Esophagus muscularis mucosa (tissue), 4 donors: Measurements from ENCODE around the gene STK4. TPM values are rescaled to one million over a fixed set of nuclear protein-coding genes. Genes with fewer than 3 reads are reported as not detected.

Source experiments
- DNase-seq: peaks from one replicate; pipeline ENCODE4 v3.0.0-alpha.2; 2017; ENCODE audit errors: extremely low spot score
- H3K27ac ChIP-seq, 4 donors: fragments of 200-600 bp; sonication (generic); replicated peaks in 1 of 4; 1 replicate in 3 of 4; 2 replicates in 1 of 4; pipeline ENCODE4 v1.5.1; 2016 to 2019; ENCODE audit warnings: mild to moderate bottlenecking in 1 of 4
- H3K27me3 ChIP-seq, 4 donors: fragments of 200-600 bp; sonication (generic); one replicate each; pipeline versions ENCODE4 v1.5.1 to v1.6.0; 2016 to 2019
- H3K36me3 ChIP-seq, 4 donors: fragments of 200-600 bp; sonication (generic); one replicate each; pipeline ENCODE4 v1.5.1; 2016 to 2019
- H3K4me1 ChIP-seq, 4 donors: fragments of 200-600 bp; sonication (generic); one replicate each; pipeline ENCODE4 v1.5.1; 2016 to 2019
- H3K4me3 ChIP-seq, 4 donors: fragments of 200-600 bp; sonication (generic); 1 replicate in 2 of 4; 2 replicates in 2 of 4; pipeline ENCODE4 v1.5.1; 2016 to 2019; ENCODE audit warnings: mild to moderate bottlenecking in 4 of 4, moderate library complexity in 1 of 4
- H3K9me3 ChIP-seq, 4 donors: fragments of 200-600 bp; sonication (generic); 1 replicate in 3 of 4; 2 replicates in 1 of 4; pipeline ENCODE4 v1.5.1; 2016 to 2019
- CTCF ChIP-seq, 3 experiments: fragments of 200-600 bp in 2 of 3; fragments of 450-650 bp in 1 of 3; sonication (generic) in 2 of 3; IDR thresholded peaks; one replicate each; pipeline ENCODE4 v1.5.1; 2017 to 2019; ENCODE audit warnings: antibody characterized with exemption in 3 of 3, mild to moderate bottlenecking in 2 of 3, moderate library complexity in 1 of 3
- EP300 ChIP-seq: sonication (generic); formaldehyde crosslinking; IDR thresholded peaks from one replicate; pipeline ENCODE4 v1.6.1; 2017; ENCODE audit warnings: antibody characterized with exemption
- POLR2A ChIP-seq: fragments of 450-650 bp; IDR thresholded peaks from one replicate; pipeline ENCODE4 v1.6.1; 2017; ENCODE audit warnings: antibody characterized with exemption, moderate library complexity, mild to moderate bottlenecking, low read depth
- POLR2AphosphoS5 ChIP-seq, 2 donors: sonication (generic); formaldehyde crosslinking; IDR thresholded peaks; one replicate each; pipeline ENCODE4 v1.6.1; 2017; ENCODE audit warnings: antibody characterized with exemption in 2 of 2
- WGBS: methylation state at CpG from one replicate; pipeline ENCODE4 v1.1.5; 2018; 5-methylcytosine and 5-hydroxymethylcytosine counted together
- intact Hi-C: fragments of 100-400 bp; cut with DNase I; formaldehyde crosslinking; loops from one replicate; pipeline ENCODE4 v1.15.1; 2023
- total RNA-seq, 4 donors: library from RNA; depleted of rRNA; stranded (reverse); fragments of >200 nt; gene quantifications; one replicate each; pipeline versions ENCODE4 v1.1.0 to v1.2.1, GENCODE V29; 2016

Gene STK4
- total RNA-seq, 4 donors from 2014 or later: 26.0 to 31.6 (median 27.7) TPM

- Histone ChIP-seq H3K9me3 (no peaks in the 10 kb centered on the region), H3K27ac (no peak overlapping the region), H3K36me3 (peaks cover 0 to 12% (median 6%) of the 10 kb centered on the region in 4 donors), H3K27me3 (no peaks in the 10 kb centered on the region), H3K4me1 (peaks cover 18 to 43% (median 37%) of the 10 kb centered on the region in 4 donors), H3K4me3 (no peak overlapping the region)
- intact Hi-C loops: no loop called here
- WGBS: 72% methylated on average over 7 of the region's 7 CpGs
- TF ChIP-seq POLR2AphosphoS5 (IDR thresholded peaks at IDR 0.05): no peak
- no peak for TF ChIP-seq EP300
- TF ChIP-seq CTCF (IDR thresholded peaks at IDR 0.05): no peak
- no peak for TF ChIP-seq POLR2A
- no peak for DNase-seq
Measured at GRCh38 chr20:45052698-45053429, 86.6 kb downstream of the STK4 start.

- H3K27ac ChIP-seq: no peak overlapping the region
- TF ChIP-seq POLR2A: no peak
- TF ChIP-seq EP300: no peak
- TF ChIP-seq CTCF (IDR thresholded peaks at IDR 0.05): no peak
- no peak for TF ChIP-seq POLR2AphosphoS5 (IDR thresholded peaks at IDR 0.05)
- 91% methylated on average over 8 of the region's 8 CpGs for WGBS
- H3K4me1 ChIP-seq: peaks cover 18 to 43% (median 41%) of the 10 kb centered on the region in 4 donors
- H3K27me3 ChIP-seq: no peaks in the 10 kb centered on the region
- intact Hi-C loops: no loop called here
- no peaks in the 10 kb centered on the region for H3K9me3 ChIP-seq
- H3K4me3 ChIP-seq: no peak overlapping the region
- peaks cover 0 to 12% (median 6%) of the 10 kb centered on the region in 4 donors for H3K36me3 ChIP-seq
- no peak for DNase-seq
Measured at GRCh38 chr20:45053430-45054351, 87.4 kb downstream of the STK4 start.

- Histone ChIP-seq H3K27ac (no peak overlapping the region), H3K4me1 (peaks cover 18 to 30% (median 27%) of the 10 kb centered on the region in 4 donors), H3K4me3 (no peak overlapping the region), H3K27me3 (no peaks in the 10 kb centered on the region), H3K36me3 (peaks cover 0 to 12% (median 6%) of the 10 kb centered on the region in 4 donors), H3K9me3 (no peaks in the 10 kb centered on the region)
- no peak for TF ChIP-seq CTCF (IDR thresholded peaks at IDR 0.05)
- no peak for TF ChIP-seq POLR2AphosphoS5 (IDR thresholded peaks at IDR 0.05)
- no peak for TF ChIP-seq POLR2A
- TF ChIP-seq EP300: no peak
- 97% methylated on average over 4 of the region's 4 CpGs for WGBS
- DNase-seq: no peak
- intact Hi-C loops: no loop called here
Measured at GRCh38 chr20:45055056-45055455, 88.7 kb downstream of the STK4 start.

- H3K27ac ChIP-seq: no peak overlapping the region
- WGBS: 83% methylated on average over 8 of the region's 8 CpGs
- H3K4me3 ChIP-seq: no peak overlapping the region
- no peak for DNase-seq
- H3K36me3 ChIP-seq: peaks cover 0 to 12% (median 6%) of the 10 kb centered on the region in 4 donors
- intact Hi-C loops: no loop called here
- TF ChIP-seq POLR2AphosphoS5 (IDR thresholded peaks at IDR 0.05) (no peak), POLR2A (no peak), EP300 (no peak), CTCF (IDR thresholded peaks at IDR 0.05) (no peak)
- H3K4me1 ChIP-seq: peaks cover 11 to 18% (median 17%) of the 10 kb centered on the region in 4 donors
- H3K27me3 ChIP-seq: no peaks in the 10 kb centered on the region
- H3K9me3 ChIP-seq: no peaks in the 10 kb centered on the region
Measured at GRCh38 chr20:45056473-45057173, 90.3 kb downstream of the STK4 start.
